ENCODE measurements around the gene BLACAT1. TPM values are rescaled to one million over a fixed set of nuclear protein-coding genes. Genes with fewer than 3 reads are reported as not detected.
A peak's percentile ranks its signal among the peaks of the same experiment; 100 is the strongest.

BLACAT1 gene
- total and polyA plus RNA-seq, 10 donors: 0.02 to 0.51 (median 0.24) TPM; not detected in 4

DNA sequence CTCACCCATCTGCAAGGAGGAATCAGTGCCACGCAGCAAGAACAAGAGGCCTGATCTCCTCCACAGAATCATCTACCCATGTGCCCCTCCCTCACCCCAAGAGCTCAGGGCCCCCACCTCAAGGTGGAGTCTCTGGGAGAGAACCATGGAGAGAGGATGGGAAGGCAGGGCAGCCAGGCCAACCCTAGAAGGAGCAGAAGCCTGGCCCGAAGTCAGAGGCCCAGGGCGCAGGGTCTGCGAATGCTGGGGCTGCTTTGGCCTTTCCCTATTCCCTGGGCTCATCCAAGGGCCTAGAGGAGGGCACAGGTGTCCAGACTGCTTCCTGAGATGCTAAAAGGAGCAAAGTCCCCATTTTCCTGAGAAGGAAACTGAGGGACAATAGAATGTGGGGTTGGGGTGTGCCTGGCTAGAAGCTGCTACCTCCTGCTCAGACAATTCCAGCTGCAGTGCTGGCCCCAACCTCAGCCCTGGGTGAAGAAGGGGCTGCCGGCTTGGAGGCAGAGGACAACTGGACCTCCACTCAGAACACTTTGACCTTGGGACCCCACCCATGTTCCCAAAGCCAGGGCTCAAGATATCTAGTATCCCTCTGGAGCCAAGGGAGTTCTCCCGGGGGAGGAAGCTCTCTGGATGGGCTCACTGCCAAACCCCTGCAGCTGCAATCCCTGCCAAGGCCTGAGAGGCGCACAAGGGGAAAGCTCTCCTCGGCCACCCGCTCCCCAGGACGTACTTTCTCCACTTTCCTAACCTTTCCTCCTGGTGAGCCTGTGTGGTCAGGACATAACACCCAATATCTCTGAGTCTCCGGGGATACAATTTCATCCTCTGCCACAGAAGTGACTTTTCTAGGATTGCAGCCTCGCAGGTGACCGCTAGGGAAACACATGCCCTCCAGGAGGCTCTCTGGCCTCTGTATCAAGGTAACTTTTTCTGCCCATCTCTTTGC is 17.4 kb downstream of the BLACAT1 start:
- Histone ChIP-seq H3K9me3 (no peaks in the 10 kb centered on the region), H3K36me3 (no peaks in the 10 kb centered on the region), H3K4me3 (no peak overlapping the region), H3K4me1 (peaks cover 8 to 77% (median 52%) of the 10 kb centered on the region in 6 donors), H3K27me3 (replicated peaks in 1 of 7) (peaks cover 0 to 14% (median 0%) of the 10 kb centered on the region in 7 donors), H3K27ac (no peak overlapping the region)
- 55 to 73% (median 63%) methylated on average over 10 to 13 of the region's 13 CpGs for WGBS, 5 donors
- peak in 10 of 11 experiments; percentile 19 to 77 (median 58) for TF ChIP-seq CTCF (IDR thresholded peaks at IDR 0.05 in 8 of 11, conservative IDR thresholded peaks at IDR 0.05 in 3 of 11)
- TF ChIP-seq POLR2A (IDR thresholded peaks at IDR 0.05): no peak
- no peak for TF ChIP-seq POLR2AphosphoS5 (IDR thresholded peaks at IDR 0.05)
- DNase-seq: peak; percentile 82
- intact Hi-C loops (cut with DNase I; ENCODE audit: low total_unique reads): no loop called here

DNA sequence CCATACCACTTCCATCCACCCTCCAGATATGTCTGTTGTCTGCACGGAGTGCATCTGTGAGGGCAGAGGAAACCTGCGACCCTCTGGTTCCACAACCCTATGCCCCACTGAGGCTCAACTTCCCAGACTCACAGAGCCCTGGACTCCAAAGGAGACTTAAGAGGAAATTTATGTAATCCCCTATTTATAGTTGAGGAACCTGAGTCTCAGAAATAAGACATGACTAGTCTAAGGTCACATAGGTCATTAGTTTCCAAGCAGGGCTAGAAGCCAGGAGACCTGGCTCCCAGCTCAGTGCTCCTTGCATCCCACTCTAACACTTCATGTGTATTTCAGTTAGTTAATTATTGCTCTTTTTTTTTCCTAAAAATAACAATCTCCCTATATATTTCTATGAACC is 18.3 kb downstream of the BLACAT1 start:
- H3K4me3 ChIP-seq: no peak overlapping the region
- H3K4me1 ChIP-seq: peaks cover 8 to 76% (median 52%) of the 10 kb centered on the region in 6 donors
- H3K36me3 ChIP-seq: no peaks in the 10 kb centered on the region
- TF ChIP-seq POLR2AphosphoS5 (IDR thresholded peaks at IDR 0.05): no peak
- no peak for TF ChIP-seq POLR2A (IDR thresholded peaks at IDR 0.05)
- no peak for TF ChIP-seq CTCF (IDR thresholded peaks at IDR 0.05 in 8 of 11, conservative IDR thresholded peaks at IDR 0.05 in 3 of 11)
- H3K27ac ChIP-seq: no peak overlapping the region
- no peak for DNase-seq
- 87 to 96% (median 92%) methylated on average over 2 of the region's 2 CpGs for WGBS, 5 donors
- H3K27me3 ChIP-seq (replicated peaks in 1 of 7): peaks cover 0 to 13% (median 0%) of the 10 kb centered on the region in 7 donors
- intact Hi-C loops (cut with DNase I; ENCODE audit: low total_unique reads): no loop called here
- no peaks in the 10 kb centered on the region for H3K9me3 ChIP-seq

- Histone ChIP-seq H3K27ac (no peak overlapping the region), H3K4me3 (no peak overlapping the region), H3K27me3 (replicated peaks in 1 of 7) (peaks cover 0 to 13% (median 0%) of the 10 kb centered on the region in 7 donors), H3K36me3 (no peaks in the 10 kb centered on the region), H3K4me1 (peaks cover 6 to 69% (median 47%) of the 10 kb centered on the region in 6 donors), H3K9me3 (no peaks in the 10 kb centered on the region)
- TF ChIP-seq POLR2A (IDR thresholded peaks at IDR 0.05) (no peak), POLR2AphosphoS5 (IDR thresholded peaks at IDR 0.05) (no peak), CTCF (IDR thresholded peaks at IDR 0.05 in 8 of 11, conservative IDR thresholded peaks at IDR 0.05 in 3 of 11) (no peak)
- DNase-seq: no peak
- 70 to 78% (median 76%) methylated on average over 5 of the region's 5 CpGs for WGBS, 5 donors
- intact Hi-C loops (cut with DNase I; ENCODE audit: low total_unique reads): no loop called here
Observed at GRCh38 chr1:205436776-205437410, 19.0 kb downstream of the BLACAT1 start.

Data from spleen (tissue), 11 donors.